A549 treated with Hydrocortisone at 1 μM for 4 hours (cell line): ENCODE data around the gene KDM5A. TPM values are rescaled to one million over a fixed set of nuclear protein-coding genes. Genes with fewer than 3 reads are reported as not detected.

ENCODE experiments used
- total RNA-seq: library from RNA; stranded (reverse); fragments of 200-300 nt; extraction: Qiagen RNA extraction; gene quantifications from 5 replicates; pipeline ENCODE4 v1.2.3, GENCODE V29; 2022

KDM5A gene
- total RNA-seq: 17.7 to 22.2 TPM (median 20.5 TPM) in 5 replicates

GRCh38 chr12:389142-390096 is at the start of gene KDM5A:
Gene KDM5A (minus strand): TSS chr12:389320. CDS start chr12:389091, 229 bp downstream.

GRCh38 chr12:401235-402028 is 12.3 kb upstream of the KDM5A start, which contains the start of gene CCDC77:
Gene CCDC77 (plus strand): TSS chr12:401644. CDS start chr12:409384, 7,740 bp downstream.

GRCh38 chr12:262817-263216 is 126.3 kb downstream of the KDM5A start, which contains the start of gene SLC6A13:
Gene SLC6A13 (minus strand): TSS chr12:262836. CDS start chr12:260052, 2,784 bp downstream.

Other genes starting within 250 kb of the KDM5A start
- gene SLC6A12, start 175.2 kb downstream of the KDM5A start, total RNA-seq: 0.68 to 1.3 TPM (median 0.85 TPM) in 5 replicates
- 0.23 to 0.40 TPM (median 0.31 TPM) in 5 replicates for gene SLC6A13, start 126.5 kb downstream of the KDM5A start, total RNA-seq
- 9.5 to 12.0 TPM (median 11.0 TPM) in 5 replicates for gene CCDC77, start 12.3 kb upstream of the KDM5A start, total RNA-seq
- gene B4GALNT3, start 70.6 kb upstream of the KDM5A start, total RNA-seq: 0.47 to 0.71 TPM (median 0.60 TPM) in 5 replicates